Measurements from ENCODE around the gene ETV2. TPM values are rescaled to one million over a fixed set of nuclear protein-coding genes. Genes with fewer than 3 reads are reported as not detected.
"Not testable (repeated sequence)": the region's sequence is repeated elsewhere in the genome, so short reads cannot be mapped to it uniquely, and the experiment has no call there.

The ETV2 gene
- polyA plus RNA-seq (ENCODE audit: insufficient read length in 3 of 3) = 1 to 10 TPM in 1 of 3 donors, under 1 TPM in 2; 0.74 to 1.3 (median 0.75) TPM

- DNase-seq (ENCODE audit: low read depth in 3 of 3, low spot score in 2 of 3) = no peak
Observed at GRCh38 chr19:35641515-35642151, at the start of gene ETV2. Gene ETV2 (plus strand): TSS chr19:35641745. CDS start chr19:35642461, 716 bp downstream.

DNA sequence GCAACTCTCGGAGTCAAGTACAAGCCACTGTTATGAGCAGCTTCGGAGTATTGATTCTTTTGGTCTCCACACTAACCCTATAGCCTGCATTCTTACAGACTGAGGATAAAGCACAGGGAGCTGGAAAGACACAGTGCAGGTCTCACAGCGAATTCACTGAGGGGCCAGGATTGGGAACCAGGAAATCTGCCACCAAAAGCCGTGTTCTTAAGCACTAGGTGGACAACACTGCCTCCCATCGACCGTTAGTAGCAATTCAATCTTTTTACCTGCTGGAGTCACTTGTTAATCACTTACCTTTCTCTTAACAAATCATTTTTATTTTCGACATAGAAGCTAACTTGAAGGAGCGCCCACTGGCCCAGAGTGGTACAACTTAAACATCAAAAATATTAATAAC, 49.3 kb upstream of the ETV2 start:
- DNase-seq (ENCODE audit: low read depth in 3 of 3, low spot score in 2 of 3) = peak in 2 of 3 donors; percentile 27 to 31

DNA sequence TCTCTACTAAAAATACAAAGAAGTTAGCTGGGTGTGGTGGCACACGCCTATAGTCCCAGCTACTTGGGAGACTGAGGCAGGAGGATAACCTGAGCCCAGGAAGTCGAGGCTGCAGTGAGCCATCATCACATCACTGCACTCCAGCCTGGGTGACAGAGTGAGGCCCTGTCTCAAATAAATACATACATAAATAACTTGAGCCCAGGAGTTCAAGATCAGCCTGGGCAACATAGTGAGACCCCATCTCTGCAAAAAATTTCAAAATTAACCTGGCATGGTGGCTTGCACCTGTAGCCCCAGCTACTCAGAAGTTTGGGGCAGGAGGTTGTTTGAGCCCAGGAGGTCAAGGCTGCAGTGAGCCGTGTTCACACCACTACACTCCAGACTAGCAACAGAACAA, 46.5 kb upstream of the ETV2 start:
- DNase-seq (ENCODE audit: low read depth in 3 of 3, low spot score in 2 of 3) = not testable (repeated sequence)

- DNase-seq (ENCODE audit: low read depth in 3 of 3, low spot score in 2 of 3) = no peak
Observed at GRCh38 chr19:35595928-35596327, 45.6 kb upstream of the ETV2 start.

DNA sequence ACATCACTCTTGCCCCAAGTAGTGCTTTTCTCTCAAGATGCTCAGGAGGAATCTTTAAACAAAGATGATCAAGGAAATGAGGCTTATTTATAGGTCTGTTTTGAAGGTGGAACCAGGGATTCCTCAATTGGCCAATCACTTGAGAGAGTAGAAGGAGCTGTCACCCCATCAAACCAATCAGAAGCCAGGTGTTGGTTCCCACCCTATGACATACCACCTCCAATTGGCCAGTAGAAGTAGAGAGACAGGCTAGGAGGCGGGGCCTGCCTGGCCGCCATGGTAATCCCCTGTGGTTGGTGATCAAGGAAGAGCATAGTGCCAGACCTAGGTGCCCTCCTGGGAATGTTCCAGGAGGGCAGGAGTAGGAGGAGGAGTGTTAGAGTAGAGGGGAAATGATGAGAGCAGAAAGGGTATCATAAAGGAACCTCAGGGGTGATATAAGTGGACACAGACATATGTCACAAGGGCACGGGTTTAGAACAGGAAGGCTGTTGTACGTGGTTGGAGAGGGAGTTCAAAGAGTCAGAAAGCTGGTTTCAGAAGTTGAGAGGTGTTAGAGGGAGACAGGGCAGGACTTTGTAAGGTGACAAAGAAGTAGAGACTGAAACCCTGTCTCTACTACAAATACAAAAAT, 45.1 kb upstream of the ETV2 start:
- DNase-seq (ENCODE audit: low read depth in 3 of 3, low spot score in 2 of 3) = no peak

DNA sequence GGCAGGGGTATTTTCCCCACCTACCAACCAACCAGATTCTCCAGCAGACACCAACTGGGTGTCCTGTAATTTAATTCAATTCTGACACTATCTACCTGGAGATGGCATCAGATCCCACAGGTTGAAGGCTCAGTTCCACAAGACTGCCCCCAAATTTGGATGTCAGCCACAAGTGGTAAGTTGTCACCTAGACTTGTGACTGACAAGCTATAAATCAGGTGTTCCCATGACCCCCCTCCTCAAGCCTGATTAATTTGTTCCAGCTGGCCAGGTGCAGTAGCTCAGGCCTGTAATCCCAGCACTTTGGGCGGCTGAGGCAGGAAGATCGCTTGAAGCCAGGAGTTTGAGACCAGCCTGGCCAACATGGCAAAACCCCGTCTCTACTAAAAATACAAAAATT, 39.6 kb upstream of the ETV2 start:
- DNase-seq (ENCODE audit: low read depth in 3 of 3, low spot score in 2 of 3) = no peak

GRCh38 chr19:35604436-35604835, 37.1 kb upstream of the ETV2 start:
- not testable (repeated sequence) for DNase-seq (ENCODE audit: low read depth in 3 of 3, low spot score in 2 of 3)

GRCh38 chr19:35607170-35607569, 34.4 kb upstream of the ETV2 start:
- not testable (repeated sequence) for DNase-seq (ENCODE audit: low read depth in 3 of 3, low spot score in 2 of 3)

DNA sequence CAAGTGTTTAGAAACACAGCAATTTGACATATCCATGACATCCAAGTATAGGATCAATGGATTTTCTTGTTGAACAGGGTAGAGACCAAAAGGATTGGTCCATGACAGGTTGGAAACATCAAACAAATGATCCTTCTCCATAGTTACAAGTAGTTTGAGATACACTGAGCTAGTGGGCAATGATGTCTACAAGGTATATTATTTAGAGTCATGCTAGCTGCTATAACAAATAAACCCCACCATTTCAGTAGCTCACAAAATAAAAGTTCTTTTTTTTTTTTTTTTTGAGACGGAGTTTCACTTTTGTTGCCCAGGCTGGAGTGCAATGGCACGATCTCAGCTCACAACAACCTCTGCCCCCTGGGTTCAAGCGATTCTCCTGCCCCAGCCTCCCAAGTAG, 33.9 kb upstream of the ETV2 start:
- no peak for DNase-seq (ENCODE audit: low read depth in 3 of 3, low spot score in 2 of 3)

DNA sequence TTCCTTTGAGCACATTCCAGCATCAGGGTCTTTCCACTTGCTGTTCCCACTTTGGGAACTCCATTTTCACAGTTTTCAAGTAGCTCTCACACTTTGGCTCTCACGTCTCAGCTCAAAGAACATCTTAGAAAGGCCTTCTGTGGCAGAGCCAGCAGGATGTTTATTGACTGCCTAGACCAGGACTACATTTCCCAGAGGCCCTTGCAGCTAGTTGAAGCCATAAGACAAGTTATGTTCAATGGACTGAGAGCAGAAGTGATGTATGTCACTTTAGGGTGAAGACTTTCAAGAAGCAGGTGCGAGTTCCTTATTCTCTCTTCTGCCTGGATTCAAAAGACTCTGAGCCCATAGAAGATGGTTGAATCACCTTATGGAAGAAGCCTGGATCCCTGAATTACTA, 33.3 kb upstream of the ETV2 start:
- DNase-seq (ENCODE audit: low read depth in 3 of 3, low spot score in 2 of 3) = no peak

DNA sequence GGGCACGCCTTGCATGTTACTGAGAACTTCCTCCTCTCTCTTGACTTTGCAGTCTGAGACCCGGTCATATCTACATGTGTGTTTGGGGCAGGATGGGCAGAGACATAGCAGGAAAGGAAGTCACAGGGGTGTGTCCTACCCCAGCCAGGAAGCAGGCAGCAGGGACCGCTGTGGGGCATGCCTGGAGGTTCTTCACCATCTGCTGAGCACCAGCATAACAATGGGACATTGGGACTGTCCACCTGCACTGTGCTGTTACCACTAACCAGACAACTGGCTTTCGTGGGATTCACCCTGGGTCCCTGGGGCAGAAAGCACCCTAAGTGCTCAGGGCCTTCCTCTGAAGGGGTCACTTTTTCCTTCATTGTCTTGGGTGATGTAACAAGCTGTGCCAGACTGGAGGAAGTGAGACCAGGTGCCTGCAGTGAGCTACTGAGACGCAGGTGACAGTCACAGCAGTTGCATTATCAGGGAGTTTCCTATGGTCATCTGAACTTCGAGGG, 31.6 kb upstream of the ETV2 start:
- DNase-seq (ENCODE audit: low read depth in 3 of 3, low spot score in 2 of 3) = no peak

DNA sequence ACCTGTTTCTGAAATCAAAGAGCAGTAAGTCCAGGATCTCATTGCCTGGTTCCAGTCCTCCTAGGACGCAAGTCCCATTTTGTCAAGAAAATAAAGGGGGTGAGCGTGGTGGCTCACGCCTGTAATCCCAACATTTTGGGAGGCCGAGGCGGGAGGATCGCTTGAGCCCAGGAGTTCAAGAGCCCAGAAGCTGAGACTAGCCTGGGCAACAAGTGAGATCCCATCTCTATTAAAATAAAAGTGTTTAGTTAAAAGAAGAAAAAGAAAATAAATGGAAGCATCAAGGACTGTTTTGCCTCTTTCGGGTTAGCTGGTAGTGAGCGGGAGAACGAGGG, 29.4 kb upstream of the ETV2 start:
- no peak for DNase-seq (ENCODE audit: low read depth in 3 of 3, low spot score in 2 of 3)

GRCh38 chr19:35612559-35613321, 28.8 kb upstream of the ETV2 start, which contains the start of gene HAUS5:
Gene HAUS5 (plus strand): TSS chr19:35612735. CDS start chr19:35612795, 60 bp downstream.
- DNase-seq (ENCODE audit: low read depth in 3 of 3, low spot score in 2 of 3) = peak; percentile 77 to 91 (median 87)

- no peak for DNase-seq (ENCODE audit: low read depth in 3 of 3, low spot score in 2 of 3)
Observed at GRCh38 chr19:35613574-35613973, 28.0 kb upstream of the ETV2 start.

- no peak for DNase-seq (ENCODE audit: low read depth in 3 of 3, low spot score in 2 of 3)
Observed at GRCh38 chr19:35615036-35615435, 26.5 kb upstream of the ETV2 start.

GRCh38 chr19:35618857-35619256, 22.7 kb upstream of the ETV2 start:
- DNase-seq (ENCODE audit: low read depth in 3 of 3, low spot score in 2 of 3) = no peak

GRCh38 chr19:35619290-35619923, 22.1 kb upstream of the ETV2 start:
- DNase-seq (ENCODE audit: low read depth in 3 of 3, low spot score in 2 of 3) = no peak

- DNase-seq (ENCODE audit: low read depth in 3 of 3, low spot score in 2 of 3) = no peak
Observed at GRCh38 chr19:35620001-35620400, 21.5 kb upstream of the ETV2 start.

DNA sequence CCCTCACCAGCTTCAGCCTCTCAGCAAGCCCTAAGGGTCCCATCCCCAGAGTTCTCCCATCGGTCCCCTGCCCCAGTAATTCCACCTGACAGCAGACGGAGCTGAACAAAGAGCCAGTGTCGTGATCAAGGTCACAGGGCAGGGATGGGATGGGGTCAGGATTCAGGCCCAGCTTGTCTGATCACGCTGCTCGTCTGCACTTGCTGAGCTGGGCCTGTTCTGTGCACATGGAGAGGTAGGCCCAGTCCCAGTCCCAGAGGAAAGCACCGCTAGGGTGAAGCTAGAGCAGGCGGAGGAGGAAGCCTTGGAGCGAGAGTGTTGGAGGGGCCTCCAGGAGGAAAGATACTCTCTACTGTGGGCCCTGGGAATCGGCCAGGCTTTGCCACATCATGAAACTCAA, 19.8 kb upstream of the ETV2 start:
- DNase-seq (ENCODE audit: low read depth in 3 of 3, low spot score in 2 of 3) = no peak

DNA sequence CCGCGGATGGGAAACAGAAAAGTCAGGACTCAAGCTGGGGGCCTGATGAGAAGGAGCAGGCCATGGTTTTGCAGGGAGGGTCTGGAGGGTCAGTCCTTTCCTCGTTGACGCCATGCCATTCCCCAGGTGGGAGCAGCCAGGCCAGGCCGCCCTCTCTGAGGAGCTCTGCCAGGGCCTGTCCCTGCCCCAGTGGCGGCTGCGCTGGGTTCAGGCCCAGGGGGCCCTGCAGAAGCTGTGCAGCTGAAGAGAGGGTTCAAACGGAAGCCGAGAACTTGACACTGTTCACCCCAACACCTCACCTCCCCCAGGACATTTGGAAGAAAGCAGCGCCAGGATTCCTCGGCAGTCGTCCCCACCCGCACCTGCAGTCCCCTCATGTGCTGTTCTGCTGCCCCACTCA, 18.8 kb upstream of the ETV2 start:
- no peak for DNase-seq (ENCODE audit: low read depth in 3 of 3, low spot score in 2 of 3)
